Aorta (tissue), 5 donors: ENCODE measurements around the gene TST. TPM values are rescaled to one million over a fixed set of nuclear protein-coding genes. Genes with fewer than 3 reads are reported as not detected.

Source experiments
- ATAC-seq: fragments of 200-7000 bp; cut with Tn5 transposase; one replicate; pipeline ENCODE4 v1.9.1; 2022; ENCODE audit warnings: moderate library complexity; ENCODE audit not compliant: low FRiP score
- DNase-seq, 2 donors: peaks; one replicate each; pipeline ENCODE4 v3.0.0-alpha.2; 2020
- H3K27ac ChIP-seq, 2 donors: one replicate each; pipeline ENCODE4 v1.5.1; 2013; ENCODE audit warnings: low read length in 2 of 2, mild to moderate bottlenecking in 2 of 2, moderate library complexity in 2 of 2, control low read depth in 1 of 2, inconsistent platforms in 1 of 2, low read depth in 1 of 2
- H3K27me3 ChIP-seq, 2 donors: one replicate each; pipeline ENCODE4 v1.6.1; 2013; ENCODE audit warnings: control low read depth in 1 of 2, low read length in 1 of 2, mild to moderate bottlenecking in 1 of 2, moderate library complexity in 1 of 2; ENCODE audit not compliant: insufficient read depth in 2 of 2, control insufficient read depth in 1 of 2
- H3K36me3 ChIP-seq, 2 donors: one replicate each; pipeline ENCODE4 v1.6.1; 2013; ENCODE audit warnings: control low read depth in 1 of 2, low read length in 1 of 2, mild to moderate bottlenecking in 1 of 2; ENCODE audit not compliant: insufficient read depth in 2 of 2, control insufficient read depth in 1 of 2
- H3K4me1 ChIP-seq, 2 donors: one replicate each; pipeline ENCODE4 v1.6.1; 2013; ENCODE audit warnings: low read length in 2 of 2, control low read depth in 1 of 2, mild to moderate bottlenecking in 1 of 2, moderate library complexity in 1 of 2; ENCODE audit not compliant: insufficient read depth in 2 of 2, control insufficient read depth in 1 of 2
- H3K4me3 ChIP-seq, 2 donors: one replicate each; pipeline ENCODE4 v1.5.1; 2013; ENCODE audit warnings: low read length in 2 of 2, control low read depth in 1 of 2, mild to moderate bottlenecking in 1 of 2
- H3K9me3 ChIP-seq: one replicate; pipeline ENCODE4 v1.6.1; 2013; ENCODE audit warnings: mild to moderate bottlenecking, low read length; ENCODE audit not compliant: control insufficient read depth
- WGBS, 2 donors: extraction: QIAGEN DNeasy Blood & Tissue Kit; methylation state at CpG; one replicate each; pipeline ENCODE4 v1.1.7; 2013; 5-methylcytosine and 5-hydroxymethylcytosine counted together
- intact Hi-C, 2 donors: fragments of 100-400 bp; cut with DNase I; formaldehyde crosslinking; loops; one replicate each; pipeline versions ENCODE4 v1.14.2 to v1.15.0; 2022
- polyA plus RNA-seq, 2 donors: library from polyadenylated mRNA; stranded (reverse); fragments of 200-250 nt; gene quantifications; one replicate each; pipeline ENCODE4 v1.2.3, GENCODE V29; 2013
- total RNA-seq, 2 donors: library from RNA; stranded (reverse); fragmentation: NEBNext Ultra II Directional; extraction: Animal tissue kit (Norgen Biotek cat#: 25700); gene quantifications; one replicate each; pipeline ENCODE4 v1.2.1, GENCODE V29; 2021
- donor health status: healthy with polysubstance abuse.
- donor health status: Bipolar disorder and iron deficiency.
- donor health status: DM: no; HTN: no; CAD: no.
- donor health status: DM: no; HTN: no; CAD: no.
- donor health status: DM: yes; HTN: yes; CAD: no.

The TST gene
- total and polyA plus RNA-seq, 4 donors: 9.7 to 61.7 (median 18.4) TPM

DNA sequence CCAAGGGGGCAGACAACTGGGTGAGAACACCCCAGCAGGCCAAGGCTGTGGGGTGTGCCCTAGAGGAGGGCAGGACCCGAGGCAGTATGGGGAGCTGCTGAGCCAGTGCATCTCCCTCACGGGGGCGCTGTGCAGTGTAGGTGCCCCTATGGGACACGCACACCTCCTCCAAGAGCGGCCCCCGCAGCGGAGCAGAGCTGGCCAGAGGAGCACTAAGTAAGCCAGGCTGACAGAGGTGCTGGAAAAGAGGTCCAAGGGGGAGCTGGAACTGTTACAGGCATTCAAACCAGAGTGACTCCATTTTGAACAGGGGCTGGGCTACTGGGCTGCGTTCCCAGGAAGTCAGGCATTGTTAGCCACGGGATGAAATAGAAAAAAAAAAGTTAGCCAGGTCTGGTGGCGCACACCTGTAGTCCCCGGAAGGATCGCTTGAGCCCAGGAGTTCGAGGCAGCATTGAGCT is 41.8 kb downstream of the TST start:
- intact Hi-C loops: loop anchor here (5.0 kb wide), 2 partner anchors 120 to 195 kb away; no protein-coding TSS in a partner anchor
- no peaks in the 10 kb centered on the region for H3K9me3 ChIP-seq
- no peak overlapping the region for H3K27ac ChIP-seq
- H3K36me3 ChIP-seq: no peaks in the 10 kb centered on the region
- peaks cover 0 to 2% of the 10 kb centered on the region in 2 donors for H3K27me3 ChIP-seq
- peak overlapping the region in 1 of 2 donors; percentile 2 for H3K4me3 ChIP-seq
- 21 to 22% methylated on average over 13 of the region's 13 CpGs for WGBS, 2 donors
- DNase-seq (peak; percentile 77 to 81), ATAC-seq (peak; percentile 67)
- no peaks in the 10 kb centered on the region for H3K4me1 ChIP-seq

- 86 to 87% methylated on average over 4 of the region's 4 CpGs for WGBS, 2 donors
- Histone ChIP-seq H3K9me3 (no peaks in the 10 kb centered on the region), H3K4me1 (no peaks in the 10 kb centered on the region), H3K36me3 (no peaks in the 10 kb centered on the region), H3K4me3 (no peak overlapping the region), H3K27me3 (no peaks in the 10 kb centered on the region), H3K27ac (no peak overlapping the region)
- intact Hi-C loops: loop anchor here (5.0 kb wide), 2 partner anchors 119 to 194 kb away; no protein-coding TSS in a partner anchor
- DNase-seq (no peak), ATAC-seq (no peak)
These were observed 42.6 kb downstream of the TST start for GRCh38 chr22:36976606-36977005.

DNA sequence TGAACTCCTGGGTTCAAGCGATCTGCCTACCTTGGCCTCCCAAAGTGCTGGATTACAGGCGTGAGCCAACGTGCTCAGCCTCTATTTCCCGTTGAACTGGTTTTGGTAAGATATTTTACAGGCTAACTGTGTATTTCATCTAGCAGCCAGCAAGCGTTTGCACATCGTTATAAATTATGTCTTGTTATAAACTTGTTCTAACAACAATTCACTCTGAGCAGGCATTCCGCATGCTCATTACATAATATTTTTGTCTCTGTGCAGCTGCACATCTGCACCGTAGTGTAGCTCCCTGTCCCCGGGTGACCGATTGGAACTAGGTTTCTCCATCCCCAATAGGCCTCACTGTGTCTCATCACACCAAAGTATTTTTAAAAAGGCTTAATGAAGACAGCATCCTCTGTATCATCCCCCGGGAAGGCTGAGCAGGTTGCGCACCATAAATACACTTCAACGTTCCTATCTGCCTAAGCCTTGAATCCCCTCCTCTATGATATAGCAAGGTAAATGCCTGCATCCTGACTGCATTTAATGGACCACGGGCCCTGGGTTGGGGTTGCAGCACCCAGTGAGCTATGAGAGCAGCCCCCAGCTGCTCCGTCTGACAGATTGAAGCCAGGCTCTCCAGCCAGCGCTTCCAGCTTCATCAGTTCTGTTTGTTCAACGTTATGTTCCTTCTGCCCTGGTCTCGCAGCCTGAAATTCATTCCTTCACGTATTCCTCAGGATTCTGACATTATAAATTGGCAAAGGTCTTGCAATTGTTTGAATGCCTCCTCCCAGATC is 47.7 kb downstream of the TST start:
- Histone ChIP-seq H3K27ac (no peak overlapping the region), H3K4me3 (no peak overlapping the region), H3K4me1 (no peaks in the 10 kb centered on the region), H3K9me3 (no peaks in the 10 kb centered on the region), H3K27me3 (no peaks in the 10 kb centered on the region), H3K36me3 (no peaks in the 10 kb centered on the region)
- 73 to 76% methylated on average over 19 of the region's 19 CpGs for WGBS, 2 donors
- intact Hi-C loops: no loop called here
- no peak for ATAC-seq
- no peak for DNase-seq

GRCh38 chr22:36968249-36968964 is 50.8 kb downstream of the TST start:
- ATAC-seq: no peak
- intact Hi-C loops: no loop called here
- H3K4me1 ChIP-seq: no peaks in the 10 kb centered on the region

GRCh38 chr22:36966851-36967540 is 52.3 kb downstream of the TST start:
- DNase-seq: no peak
- Histone ChIP-seq H3K27me3 (no peaks in the 10 kb centered on the region), H3K9me3 (peaks cover 3% of the 10 kb centered on the region), H3K36me3 (no peaks in the 10 kb centered on the region), H3K27ac (no peak overlapping the region), H3K4me3 (no peak overlapping the region), H3K4me1 (no peaks in the 10 kb centered on the region)
- WGBS, 2 donors: 83 to 86% methylated on average over 11 of the region's 11 CpGs
- no peak for ATAC-seq
- intact Hi-C loops: no loop called here

More at GRCh38 chr22:36968249-36968964, 50.8 kb downstream of the TST start:
- no peaks in the 10 kb centered on the region for H3K36me3 ChIP-seq
- no peak overlapping the region for H3K4me3 ChIP-seq
- WGBS, 2 donors: 86 to 87% methylated on average over 5 of the region's 5 CpGs
- DNase-seq: no peak
- no peak overlapping the region for H3K27ac ChIP-seq
- peaks cover 3% of the 10 kb centered on the region for H3K9me3 ChIP-seq
- no peaks in the 10 kb centered on the region for H3K27me3 ChIP-seq

DNA sequence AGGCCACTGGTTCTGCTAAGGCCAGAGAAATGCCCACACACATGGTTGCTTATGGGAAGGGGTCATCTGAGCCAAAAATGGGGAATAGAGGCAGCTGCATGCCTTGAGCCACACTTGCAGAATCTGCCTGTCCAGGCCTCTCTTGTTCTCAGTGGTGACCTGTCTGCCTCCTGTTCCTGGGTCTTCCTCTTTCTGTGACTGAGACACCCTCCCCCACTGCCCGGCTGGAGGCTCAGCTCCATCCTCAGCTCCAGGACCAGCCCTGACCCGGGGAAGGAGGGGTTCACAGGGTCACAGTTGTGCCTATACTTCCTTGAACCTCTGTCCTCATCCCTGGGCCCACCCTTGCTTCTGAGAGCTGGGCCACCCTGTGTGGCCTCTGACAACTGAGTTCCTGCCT is 53.6 kb downstream of the TST start:
- Histone ChIP-seq H3K4me3 (no peak overlapping the region), H3K27me3 (no peaks in the 10 kb centered on the region), H3K4me1 (no peaks in the 10 kb centered on the region), H3K27ac (no peak overlapping the region), H3K9me3 (peaks cover 3% of the 10 kb centered on the region), H3K36me3 (no peaks in the 10 kb centered on the region)
- 72% methylated on average over 2 of the region's 2 CpGs for WGBS, 2 donors
- ATAC-seq: no peak
- DNase-seq: no peak
- intact Hi-C loops: no loop called here

- no peaks in the 10 kb centered on the region for H3K36me3 ChIP-seq
- DNase-seq: no peak
- no peak overlapping the region for H3K4me3 ChIP-seq
- H3K4me1 ChIP-seq: no peaks in the 10 kb centered on the region
- H3K9me3 ChIP-seq: peaks cover 3% of the 10 kb centered on the region
- no peak for ATAC-seq
- intact Hi-C loops: no loop called here
- no peaks in the 10 kb centered on the region for H3K27me3 ChIP-seq
- no peak overlapping the region for H3K27ac ChIP-seq
These were observed 55.1 kb downstream of the TST start for GRCh38 chr22:36964106-36964505.

DNA sequence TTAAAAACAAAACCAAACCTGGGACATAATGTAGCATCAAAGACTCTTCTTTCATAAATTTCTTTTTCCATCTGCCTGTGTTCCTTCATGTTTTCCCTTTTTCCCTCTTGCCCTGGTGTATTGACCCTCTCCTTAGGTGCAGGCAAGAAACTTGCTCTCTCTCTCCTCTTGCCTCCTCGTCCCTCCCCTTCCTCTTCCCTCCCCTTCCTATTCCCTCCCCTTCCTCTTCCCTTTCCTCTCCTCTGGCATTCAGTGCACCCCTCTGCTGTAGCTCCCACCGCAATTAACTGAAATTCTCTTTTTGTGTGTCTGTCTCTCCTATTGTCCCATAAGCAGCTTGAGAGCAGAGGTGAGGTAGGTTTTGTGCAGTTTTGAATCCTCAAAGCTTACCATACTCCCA is 55.9 kb downstream of the TST start:
- 68 to 70% methylated on average over 2 of the region's 2 CpGs for WGBS, 2 donors
- H3K9me3 ChIP-seq: peaks cover 3% of the 10 kb centered on the region
- H3K27ac ChIP-seq: no peak overlapping the region
- no peak overlapping the region for H3K4me3 ChIP-seq
- ATAC-seq: no peak
- intact Hi-C loops: no loop called here
- no peaks in the 10 kb centered on the region for H3K27me3 ChIP-seq
- no peaks in the 10 kb centered on the region for H3K4me1 ChIP-seq
- DNase-seq: no peak
- no peaks in the 10 kb centered on the region for H3K36me3 ChIP-seq
